Suprapubic skin (tissue), 4 donors: Measurements from ENCODE around the gene RNF138. TPM values are rescaled to one million over a fixed set of nuclear protein-coding genes. Genes with fewer than 3 reads are reported as not detected.

Experiments
- DNase-seq, 2 donors: peaks; one replicate each; pipeline ENCODE4 v3.0.0-alpha.2; 2019; ENCODE audit warnings: low spot score in 2 of 2
- H3K27ac ChIP-seq: fragments of 200-600 bp; sonication (generic); one replicate; pipeline ENCODE4 v1.5.1; 2019
- H3K27me3 ChIP-seq: fragments of 200-600 bp; sonication (generic); one replicate; pipeline ENCODE4 v1.5.1; 2019
- H3K36me3 ChIP-seq: fragments of 200-600 bp; sonication (generic); one replicate; pipeline ENCODE4 v1.5.1; 2019
- H3K4me1 ChIP-seq: fragments of 200-600 bp; sonication (generic); one replicate; pipeline ENCODE4 v1.5.1; 2019
- H3K4me3 ChIP-seq: fragments of 200-600 bp; sonication (generic); one replicate; pipeline ENCODE4 v1.5.1; 2019; ENCODE audit warnings: mild to moderate bottlenecking
- H3K9me3 ChIP-seq: fragments of 200-600 bp; sonication (generic); one replicate; pipeline ENCODE4 v1.5.1; 2019
- CTCF ChIP-seq, 2 donors: fragments of 200-600 bp in 1 of 2; fragments of 450-650 bp in 1 of 2; sonication (generic) in 1 of 2; IDR thresholded peaks; one replicate each; pipeline ENCODE4 v1.5.1; 2016 to 2019; ENCODE audit warnings: antibody characterized with exemption in 2 of 2, mild to moderate bottlenecking in 1 of 2, moderate library complexity in 1 of 2
- EP300 ChIP-seq: sonication (generic); formaldehyde crosslinking; IDR thresholded peaks from one replicate; pipeline ENCODE4 v1.6.1; 2017; ENCODE audit warnings: antibody characterized with exemption
- POLR2A ChIP-seq, 2 donors: fragments of 450-650 bp; IDR thresholded peaks; one replicate each; pipeline ENCODE4 v1.6.1; 2017; ENCODE audit warnings: antibody characterized with exemption in 2 of 2, mild to moderate bottlenecking in 2 of 2, moderate library complexity in 2 of 2
- POLR2AphosphoS5 ChIP-seq, 3 donors: sonication (generic); formaldehyde crosslinking; IDR thresholded peaks; one replicate each; pipeline ENCODE4 v1.6.1; 2017; ENCODE audit warnings: antibody characterized with exemption in 3 of 3
- WGBS: methylation state at CpG from one replicate; pipeline ENCODE4 v1.1.5; 2018; 5-methylcytosine and 5-hydroxymethylcytosine counted together
- total RNA-seq, 4 donors: library from RNA; depleted of rRNA; stranded (reverse); fragments of >200 nt; gene quantifications; one replicate each; pipeline ENCODE4 v1.1.0, GENCODE V29; 2016

The RNF138 gene
- total RNA-seq, 4 donors from 2014 or later = 14.4 to 28.6 (median 19.5) TPM

GRCh38 chr18:32095900-32096229, 4.2 kb downstream of the RNF138 start:
- Histone ChIP-seq H3K9me3 (no peaks in the 10 kb centered on the region), H3K36me3 (no peaks in the 10 kb centered on the region), H3K27me3 (no peaks in the 10 kb centered on the region), H3K4me1 (peaks cover 47% of the 10 kb centered on the region), H3K27ac (no peak overlapping the region), H3K4me3 (no peak overlapping the region)
- DNase-seq = no peak
- 76% methylated on average over 4 of the region's 4 CpGs for WGBS
- TF ChIP-seq EP300 (no peak), POLR2A (IDR thresholded peaks at IDR 0.05) (no peak), CTCF (IDR thresholded peaks at IDR 0.05) (no peak), POLR2AphosphoS5 (IDR thresholded peaks at IDR 0.05) (no peak)

- Histone ChIP-seq H3K4me1 (peaks cover 39% of the 10 kb centered on the region), H3K4me3 (no peak overlapping the region), H3K36me3 (no peaks in the 10 kb centered on the region), H3K27ac (no peak overlapping the region), H3K27me3 (no peaks in the 10 kb centered on the region), H3K9me3 (no peaks in the 10 kb centered on the region)
- no peak for TF ChIP-seq EP300
- no peak for TF ChIP-seq POLR2AphosphoS5 (IDR thresholded peaks at IDR 0.05)
- TF ChIP-seq POLR2A (IDR thresholded peaks at IDR 0.05) = no peak
- TF ChIP-seq CTCF (IDR thresholded peaks at IDR 0.05) = no peak
- no peak for DNase-seq
- WGBS = 79% methylated on average over 2 of the region's 2 CpGs
Observed at GRCh38 chr18:32096946-32097345, 5.3 kb downstream of the RNF138 start.

- no peak overlapping the region for H3K27ac ChIP-seq
- H3K4me3 ChIP-seq = no peak overlapping the region
- TF ChIP-seq POLR2A (IDR thresholded peaks at IDR 0.05) = no peak
- no peak for TF ChIP-seq EP300
- no peak for TF ChIP-seq POLR2AphosphoS5 (IDR thresholded peaks at IDR 0.05)
- TF ChIP-seq CTCF (IDR thresholded peaks at IDR 0.05) = no peak
- H3K36me3 ChIP-seq = peaks cover 9% of the 10 kb centered on the region
- H3K27me3 ChIP-seq = no peaks in the 10 kb centered on the region
- 85% methylated on average over 2 of the region's 2 CpGs for WGBS
- DNase-seq = no peak
- no peaks in the 10 kb centered on the region for H3K9me3 ChIP-seq
- peaks cover 2% of the 10 kb centered on the region for H3K4me1 ChIP-seq
Observed at GRCh38 chr18:32104516-32104915, 12.8 kb downstream of the RNF138 start.

- H3K9me3 ChIP-seq = no peaks in the 10 kb centered on the region
- TF ChIP-seq POLR2A (IDR thresholded peaks at IDR 0.05) (no peak), POLR2AphosphoS5 (IDR thresholded peaks at IDR 0.05) (no peak), CTCF (IDR thresholded peaks at IDR 0.05) (no peak), EP300 (no peak)
- H3K4me1 ChIP-seq = no peaks in the 10 kb centered on the region
- H3K27ac ChIP-seq = no peak overlapping the region
- H3K36me3 ChIP-seq = peaks cover 9% of the 10 kb centered on the region
- H3K27me3 ChIP-seq = no peaks in the 10 kb centered on the region
- DNase-seq = no peak
- WGBS = 93% methylated on average over 3 of the region's 3 CpGs
- H3K4me3 ChIP-seq = no peak overlapping the region
Observed at GRCh38 chr18:32110005-32110404, 18.3 kb downstream of the RNF138 start.

GRCh38 chr18:32111706-32112105, 20.0 kb downstream of the RNF138 start:
- Histone ChIP-seq H3K9me3 (no peaks in the 10 kb centered on the region), H3K27ac (no peak overlapping the region), H3K36me3 (peaks cover 20% of the 10 kb centered on the region), H3K4me3 (no peak overlapping the region), H3K4me1 (no peaks in the 10 kb centered on the region), H3K27me3 (no peaks in the 10 kb centered on the region)
- no peak for TF ChIP-seq POLR2A (IDR thresholded peaks at IDR 0.05)
- no peak for TF ChIP-seq POLR2AphosphoS5 (IDR thresholded peaks at IDR 0.05)
- no peak for TF ChIP-seq CTCF (IDR thresholded peaks at IDR 0.05)
- TF ChIP-seq EP300 = no peak
- 76% methylated on average over 3 of the region's 3 CpGs for WGBS
- no peak for DNase-seq
